ENCODE results near the gene DISC1. TPM values are rescaled to one million over a fixed set of nuclear protein-coding genes. Genes with fewer than 3 reads are reported as not detected.
A peak's percentile ranks its signal among the peaks of the same experiment; 100 is the strongest.
"Not testable (repeated sequence)": the region's sequence is repeated elsewhere in the genome, so short reads cannot be mapped to it uniquely, and the experiment has no call there.

DISC1 gene
- total RNA-seq, 1 donor from 2014 or later, result 16.0 TPM

GRCh38 chr1:231940116-231940515 lies 313.5 kb downstream of the DISC1 start:
- intact Hi-C loops (cut with DNase I), result no loop called here
- no peak for DNase-seq (ENCODE audit: low spot score in 2 of 2)
- no peak for TF ChIP-seq CTCF (IDR thresholded peaks at IDR 0.05)

GRCh38 chr1:231940701-231941100 lies 314.1 kb downstream of the DISC1 start:
- H3K9me3 ChIP-seq, result no peaks in the 10 kb centered on the region
- no peaks in the 10 kb centered on the region for H3K27me3 ChIP-seq
- DNase-seq (ENCODE audit: low spot score in 2 of 2), result no peak
- no peak overlapping the region for H3K4me3 ChIP-seq
- intact Hi-C loops (cut with DNase I), result no loop called here
- no peak for TF ChIP-seq CTCF (IDR thresholded peaks at IDR 0.05)
- no peak overlapping the region for H3K27ac ChIP-seq
- no peaks in the 10 kb centered on the region for H3K4me1 ChIP-seq
- no peaks in the 10 kb centered on the region for H3K36me3 ChIP-seq

More at GRCh38 chr1:231940116-231940515, 313.5 kb downstream of the DISC1 start:
- H3K4me1 ChIP-seq, result no peaks in the 10 kb centered on the region
- H3K4me3 ChIP-seq, result no peak overlapping the region
- no peaks in the 10 kb centered on the region for H3K36me3 ChIP-seq
- no peak overlapping the region for H3K27ac ChIP-seq
- H3K9me3 ChIP-seq, result no peaks in the 10 kb centered on the region
- H3K27me3 ChIP-seq, result no peaks in the 10 kb centered on the region

- Histone ChIP-seq H3K4me1 (no peaks in the 10 kb centered on the region), H3K9me3 (no peaks in the 10 kb centered on the region), H3K36me3 (no peaks in the 10 kb centered on the region), H3K4me3 (no peak overlapping the region), H3K27me3 (no peaks in the 10 kb centered on the region), H3K27ac (no peak overlapping the region)
- no peak for TF ChIP-seq CTCF (IDR thresholded peaks at IDR 0.05)
- DNase-seq (ENCODE audit: low spot score in 2 of 2), result no peak
- intact Hi-C loops (cut with DNase I), result no loop called here
Observed at GRCh38 chr1:231943084-231943483, 316.5 kb downstream of the DISC1 start.

GRCh38 chr1:231948102-231948501 lies 321.5 kb downstream of the DISC1 start:
- DNase-seq (ENCODE audit: low spot score in 2 of 2); H3K27ac ChIP-seq; H3K27me3 ChIP-seq; intact Hi-C loops (cut with DNase I); H3K9me3 ChIP-seq; H3K4me1 ChIP-seq; H3K4me3 ChIP-seq; H3K36me3 ChIP-seq: not testable (repeated sequence)

GRCh38 chr1:231949277-231950091 lies 322.9 kb downstream of the DISC1 start:
- H3K36me3 ChIP-seq, result no peaks in the 10 kb centered on the region
- intact Hi-C loops (cut with DNase I), result no loop called here
- H3K27ac ChIP-seq, result peak overlapping the region; percentile 37 to 51
- no peaks in the 10 kb centered on the region for H3K27me3 ChIP-seq
- peak in 1 of 2 donors; percentile 69 for DNase-seq (ENCODE audit: low spot score in 2 of 2)
- H3K4me1 ChIP-seq, result peaks cover 0 to 3% of the 10 kb centered on the region in 2 donors
- H3K4me3 ChIP-seq, result no peak overlapping the region
- H3K9me3 ChIP-seq, result no peaks in the 10 kb centered on the region
- peak in 1 of 3 experiments; percentile 15 for TF ChIP-seq CTCF (IDR thresholded peaks at IDR 0.05)

- Histone ChIP-seq H3K9me3 (no peaks in the 10 kb centered on the region), H3K4me1 (peaks cover 0 to 3% of the 10 kb centered on the region in 2 donors), H3K36me3 (no peaks in the 10 kb centered on the region), H3K4me3 (no peak overlapping the region), H3K27me3 (no peaks in the 10 kb centered on the region), H3K27ac (no peak overlapping the region)
- no peak for TF ChIP-seq CTCF (IDR thresholded peaks at IDR 0.05)
- no peak for DNase-seq (ENCODE audit: low spot score in 2 of 2)
- intact Hi-C loops (cut with DNase I), result no loop called here
Observed at GRCh38 chr1:231950331-231951128, 323.9 kb downstream of the DISC1 start.
